Measurements from ENCODE around the gene ZER1.
"Not testable (repeated sequence)": the region's sequence is repeated elsewhere in the genome, so short reads cannot be mapped to it uniquely, and the experiment has no call there.

The ZER1 gene

GRCh38 chr9:128713941-128714573 lies 57.7 kb downstream of the ZER1 start:
- no peak for DNase-seq

GRCh38 chr9:128713411-128713780 lies 58.3 kb downstream of the ZER1 start:
- DNase-seq: no peak

GRCh38 chr9:128712451-128713410 lies 59.0 kb downstream of the ZER1 start:
- DNase-seq: no peak

GRCh38 chr9:128707446-128707845 lies 64.3 kb downstream of the ZER1 start:
- no peak for DNase-seq

- DNase-seq: no peak
Measured at GRCh38 chr9:128706671-128707381, 64.9 kb downstream of the ZER1 start.

- DNase-seq: no peak
Measured at GRCh38 chr9:128706045-128706444, 65.7 kb downstream of the ZER1 start.

GRCh38 chr9:128705051-128705965 lies 66.4 kb downstream of the ZER1 start:
- DNase-seq: no peak

GRCh38 chr9:128704356-128704670 lies 67.4 kb downstream of the ZER1 start:
- DNase-seq: no peak

GRCh38 chr9:128703616-128704355 lies 67.9 kb downstream of the ZER1 start:
- DNase-seq: no peak

- DNase-seq: no peak
Measured at GRCh38 chr9:128702949-128703615, 68.6 kb downstream of the ZER1 start.

- DNase-seq: peak; percentile 25
Measured at GRCh38 chr9:128702445-128702948, 69.2 kb downstream of the ZER1 start, which contains the start of gene PKN3. PKN3 (plus strand) TSS chr9:128702503; CDS start chr9:128702916, 413 bp downstream.

- no peak for DNase-seq
Measured at GRCh38 chr9:128701227-128701854, 70.4 kb downstream of the ZER1 start.

- DNase-seq: not testable (repeated sequence)
Measured at GRCh38 chr9:128699096-128699795, 72.5 kb downstream of the ZER1 start.

GRCh38 chr9:128696923-128697707 lies 74.6 kb downstream of the ZER1 start:
- no peak for DNase-seq

- no peak for DNase-seq
Measured at GRCh38 chr9:128694344-128694743, 77.4 kb downstream of the ZER1 start.

- DNase-seq: not testable (repeated sequence)
Measured at GRCh38 chr9:128693738-128694137, 78.0 kb downstream of the ZER1 start.

- no peak for DNase-seq
Measured at GRCh38 chr9:128690684-128691034, 81.1 kb downstream of the ZER1 start.

GRCh38 chr9:128689820-128690683 lies 81.7 kb downstream of the ZER1 start:
- DNase-seq: no peak

Measured in GOT3 (cell line).